Liver (tissue), 9 donors: Measurements from ENCODE around the gene UNC5A. TPM values are rescaled to one million over a fixed set of nuclear protein-coding genes. Genes with fewer than 3 reads are reported as not detected.

Experiments
- DNase-seq: peaks from one replicate; pipeline ENCODE4 v3.0.0-alpha.2; 2017; ENCODE audit warnings: low spot score
- H3K27ac ChIP-seq, 2 donors: one replicate each; pipeline ENCODE4 v1.7.0; 2013; ENCODE audit warnings: inconsistent platforms in 2 of 2, low read length in 2 of 2, control low read depth in 1 of 2, low read depth in 1 of 2, mild to moderate bottlenecking in 1 of 2
- H3K27me3 ChIP-seq, 4 donors: one replicate each; pipeline versions ENCODE4 v1.6.1 to v1.7.0; 2013; ENCODE audit warnings: low read length in 3 of 4, inconsistent platforms in 1 of 4, mild to moderate bottlenecking in 1 of 4, moderate library complexity in 1 of 4; ENCODE audit not compliant: control insufficient read depth in 4 of 4, insufficient read depth in 4 of 4
- H3K36me3 ChIP-seq, 4 donors: one replicate each; pipeline versions ENCODE4 v1.6.1 to v1.7.0; 2013; ENCODE audit warnings: low read length in 3 of 4, mild to moderate bottlenecking in 3 of 4, low read depth in 1 of 4, moderate library complexity in 1 of 4; ENCODE audit not compliant: control insufficient read depth in 4 of 4, insufficient read depth in 3 of 4
- H3K4me1 ChIP-seq, 4 donors: one replicate each; pipeline versions ENCODE4 v1.6.1 to v1.7.0; 2013; ENCODE audit warnings: low read length in 3 of 4, mild to moderate bottlenecking in 3 of 4, moderate library complexity in 1 of 4; ENCODE audit not compliant: control insufficient read depth in 4 of 4, insufficient read depth in 4 of 4
- H3K4me3 ChIP-seq, 3 donors: one replicate each; pipeline versions ENCODE4 v1.6.1 to v1.7.0; 2013; ENCODE audit warnings: low read length in 3 of 3, control low read depth in 1 of 3, low read depth in 1 of 3, mild to moderate bottlenecking in 1 of 3
- H3K9ac ChIP-seq, 2 donors: one replicate each; pipeline ENCODE4 v1.7.0; 2013; ENCODE audit warnings: low read length in 2 of 2, mild to moderate bottlenecking in 2 of 2, moderate library complexity in 2 of 2, control low read depth in 1 of 2, low read depth in 1 of 2
- H3K9me3 ChIP-seq, 4 donors: one replicate each; pipeline versions ENCODE4 v1.6.1 to v1.7.0; 2013; ENCODE audit warnings: low read length in 3 of 4; ENCODE audit not compliant: control insufficient read depth in 4 of 4
- EGR1 ChIP-seq, 2 donors: IDR thresholded peaks; 2 replicates each; pipeline ENCODE4 v1.6.1; 2016 to 2018; ENCODE audit warnings: antibody characterized with exemption in 2 of 2, low read depth in 2 of 2
- FOXA1 ChIP-seq: IDR thresholded peaks from 2 replicates; pipeline ENCODE4 v1.6.1; 2016; ENCODE audit warnings: antibody characterized with exemption
- FOXA2 ChIP-seq: IDR thresholded peaks from 2 replicates; pipeline ENCODE4 v1.6.1; 2016; ENCODE audit warnings: antibody characterized with exemption
- GABPA ChIP-seq, 2 donors: IDR thresholded peaks in 1 of 2; conservative IDR thresholded peaks in 1 of 2; 2 replicates each; pipeline ENCODE4 v1.6.1; 2016; ENCODE audit warnings: antibody characterized with exemption in 2 of 2, mild to moderate bottlenecking in 1 of 2, moderate library complexity in 1 of 2
- HNF4A ChIP-seq, 2 donors: conservative IDR thresholded peaks; 2 replicates each; pipeline ENCODE4 v1.6.1; 2016; ENCODE audit warnings: antibody characterized with exemption in 2 of 2, mild to moderate bottlenecking in 2 of 2
- HNF4G ChIP-seq: IDR thresholded peaks from 2 replicates; pipeline ENCODE4 v1.6.1; 2016; ENCODE audit warnings: antibody characterized with exemption
- JUND ChIP-seq, 2 donors: IDR thresholded peaks; 2 replicates each; pipeline ENCODE4 v1.6.1; 2016; ENCODE audit warnings: antibody characterized with exemption in 2 of 2
- NR2F2 ChIP-seq: IDR thresholded peaks from 2 replicates; pipeline ENCODE4 v1.6.1; 2016; ENCODE audit warnings: antibody characterized with exemption
- RAD21 ChIP-seq, 2 donors: IDR thresholded peaks; 2 replicates each; pipeline ENCODE4 v1.6.1; 2016; ENCODE audit warnings: antibody characterized with exemption in 2 of 2, mild to moderate bottlenecking in 2 of 2
- RXRA ChIP-seq, 2 donors: IDR thresholded peaks; 2 replicates each; pipeline ENCODE4 v1.6.1; 2017 to 2018; ENCODE audit warnings: antibody characterized with exemption in 2 of 2, mild to moderate bottlenecking in 1 of 2
- SP1 ChIP-seq: IDR thresholded peaks from 2 replicates; pipeline ENCODE4 v1.6.1; 2018; ENCODE audit warnings: antibody characterized with exemption, mild to moderate bottlenecking
- TAF1 ChIP-seq: conservative IDR thresholded peaks from 2 replicates; pipeline ENCODE4 v1.6.1; 2016; ENCODE audit warnings: antibody characterized with exemption, mild to moderate bottlenecking
- YY1 ChIP-seq: IDR thresholded peaks from 2 replicates; pipeline ENCODE4 v1.6.1; 2016; ENCODE audit warnings: antibody characterized with exemption, mild to moderate bottlenecking
- WGBS: extraction: QIAGEN DNeasy Blood & Tissue Kit; methylation state at CpG from one replicate; pipeline ENCODE4 v1.1.7; 2013; 5-methylcytosine and 5-hydroxymethylcytosine counted together
- polyA plus RNA-seq, 2 donors: library from polyadenylated mRNA; stranded (reverse) in 1 of 2; unstranded in 1 of 2; fragments of 200-250 nt in 1 of 2; fragments of >200 nt in 1 of 2; fragmentation: Nextera tagmentation in 1 of 2; extraction: Ambion mirVana in 1 of 2; gene quantifications; one replicate each; pipeline versions ENCODE4 v1.2.1 to v1.2.3, GENCODE V29; 2013 to 2015
- total RNA-seq, 2 donors: library from RNA; depleted of rRNA; stranded (reverse); fragments of >200 nt; gene quantifications; one replicate each; pipeline ENCODE4 v1.2.3, GENCODE V29; 2014
- TF ChIP-seq, protein P1 (sequence below): IDR thresholded peaks from 2 replicates; pipeline ENCODE4 v1.6.1; 2016; ENCODE audit warnings: antibody characterized with exemption
- TF ChIP-seq, protein P2 (sequence below): IDR thresholded peaks from 2 replicates; pipeline ENCODE4 v1.6.1; 2016; ENCODE audit warnings: antibody characterized with exemption
- TF ChIP-seq, protein P3 (sequence below): IDR thresholded peaks from 2 replicates; pipeline ENCODE4 v1.6.1; 2016; ENCODE audit warnings: antibody characterized with exemption
- TF ChIP-seq, protein P4 (sequence below): IDR thresholded peaks from 2 replicates; pipeline ENCODE4 v1.6.1; 2016; ENCODE audit warnings: antibody characterized with exemption, mild to moderate bottlenecking
- TF ChIP-seq, protein P5 (sequence below): fragments of 150-350 bp; IDR thresholded peaks from 2 replicates; pipeline ENCODE4 v1.5.1; 2017; ENCODE audit warnings: improper control_type of control experiment, low read depth, low read length; ENCODE audit not compliant: missing input control
- donor health status: healthy.
- donor health status: healthy.
- donor health status: healthy.
- donor health status: healthy.
- donor health status: healthy.

The UNC5A gene
- total and polyA plus RNA-seq, 4 donors, result under 0.01 to 0.07 (median 0.03) TPM; not detected in 1

DNA sequence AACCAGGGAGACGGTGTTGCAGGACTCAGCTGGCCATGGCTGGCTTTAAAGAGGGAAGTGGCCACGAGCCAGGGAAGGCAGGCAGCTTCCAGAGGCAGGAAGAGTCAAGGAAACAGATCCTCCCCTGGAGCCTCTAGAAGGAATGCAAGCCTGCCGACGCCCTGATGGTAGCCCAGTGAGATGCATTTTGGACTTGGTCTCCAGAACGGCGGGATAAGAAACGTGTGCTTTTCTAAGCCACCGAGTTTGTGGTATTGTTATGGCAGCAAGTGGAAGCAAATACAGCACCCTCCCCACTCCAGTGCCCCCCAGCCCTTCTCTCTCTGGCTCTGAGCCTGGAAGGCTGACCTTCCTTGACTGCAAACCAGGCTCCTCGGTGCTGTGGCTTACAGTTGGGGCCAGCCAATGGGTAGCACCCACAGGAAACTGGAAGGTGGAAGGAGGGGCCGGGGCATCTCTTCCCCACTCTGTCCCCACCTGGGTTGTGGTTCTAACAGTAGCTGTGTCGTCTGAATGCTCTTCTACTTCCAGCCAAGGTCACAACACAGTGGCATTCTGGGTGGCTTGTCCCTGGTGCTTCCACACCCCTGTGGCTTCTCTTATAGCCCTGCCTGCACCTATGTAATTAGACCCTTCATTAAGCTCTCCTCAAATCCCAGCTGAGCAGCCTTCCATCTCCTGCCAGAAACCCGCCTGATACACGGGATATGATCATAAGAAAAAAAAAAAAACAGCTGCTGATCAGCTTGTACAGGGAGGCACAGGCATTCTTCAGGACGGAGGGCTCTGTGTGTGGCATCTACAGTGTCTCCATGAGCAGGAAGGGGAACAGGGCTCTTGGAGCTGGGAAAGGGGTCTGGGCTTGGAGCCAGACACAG, 29.9 kb upstream of the UNC5A start:
- Histone ChIP-seq H3K9ac (no peak overlapping the region), H3K4me1 (no peaks in the 10 kb centered on the region), H3K4me3 (no peak overlapping the region), H3K9me3 (no peaks in the 10 kb centered on the region), H3K27me3 (peaks cover 0 to under 1% (median 0%) of the 10 kb centered on the region in 4 donors), H3K36me3 (no peaks in the 10 kb centered on the region), H3K27ac (no peak overlapping the region)
- TF ChIP-seq EGR1 (IDR thresholded peaks at IDR 0.05; ENCODE audit: low read depth in 2 of 2) (no peak), YY1 (no peak), NR2F2 (no peak), JUND (IDR thresholded peaks at IDR 0.05) (no peak), SP1 (no peak), TAF1 (no peak), HNF4G (no peak), HNF4A (conservative IDR thresholded peaks at IDR 0.05) (no peak), GABPA (IDR thresholded peaks at IDR 0.05 in 1 of 2, conservative IDR thresholded peaks at IDR 0.05 in 1 of 2) (no peak), RXRA (IDR thresholded peaks at IDR 0.05) (no peak), RAD21 (IDR thresholded peaks at IDR 0.05) (no peak), FOXA2 (no peak), FOXA1 (no peak)
- TF ChIP-seq, protein P1, sequence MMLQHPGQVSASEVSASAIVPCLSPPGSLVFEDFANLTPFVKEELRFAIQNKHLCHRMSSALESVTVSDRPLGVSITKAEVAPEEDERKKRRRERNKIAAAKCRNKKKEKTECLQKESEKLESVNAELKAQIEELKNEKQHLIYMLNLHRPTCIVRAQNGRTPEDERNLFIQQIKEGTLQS, result no peak
- TF ChIP-seq, protein P2, sequence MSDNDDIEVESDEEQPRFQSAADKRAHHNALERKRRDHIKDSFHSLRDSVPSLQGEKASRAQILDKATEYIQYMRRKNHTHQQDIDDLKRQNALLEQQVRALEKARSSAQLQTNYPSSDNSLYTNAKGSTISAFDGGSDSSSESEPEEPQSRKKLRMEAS, result no peak
- TF ChIP-seq, protein P3, sequence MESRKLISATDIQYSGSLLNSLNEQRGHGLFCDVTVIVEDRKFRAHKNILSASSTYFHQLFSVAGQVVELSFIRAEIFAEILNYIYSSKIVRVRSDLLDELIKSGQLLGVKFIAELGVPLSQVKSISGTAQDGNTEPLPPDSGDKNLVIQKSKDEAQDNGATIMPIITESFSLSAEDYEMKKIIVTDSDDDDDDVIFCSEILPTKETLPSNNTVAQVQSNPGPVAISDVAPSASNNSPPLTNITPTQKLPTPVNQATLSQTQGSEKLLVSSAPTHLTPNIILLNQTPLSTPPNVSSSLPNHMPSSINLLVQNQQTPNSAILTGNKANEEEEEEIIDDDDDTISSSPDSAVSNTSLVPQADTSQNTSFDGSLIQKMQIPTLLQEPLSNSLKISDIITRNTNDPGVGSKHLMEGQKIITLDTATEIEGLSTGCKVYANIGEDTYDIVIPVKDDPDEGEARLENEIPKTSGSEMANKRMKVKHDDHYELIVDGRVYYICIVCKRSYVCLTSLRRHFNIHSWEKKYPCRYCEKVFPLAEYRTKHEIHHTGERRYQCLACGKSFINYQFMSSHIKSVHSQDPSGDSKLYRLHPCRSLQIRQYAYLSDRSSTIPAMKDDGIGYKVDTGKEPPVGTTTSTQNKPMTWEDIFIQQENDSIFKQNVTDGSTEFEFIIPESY, result no peak
- TF ChIP-seq, protein P4, sequence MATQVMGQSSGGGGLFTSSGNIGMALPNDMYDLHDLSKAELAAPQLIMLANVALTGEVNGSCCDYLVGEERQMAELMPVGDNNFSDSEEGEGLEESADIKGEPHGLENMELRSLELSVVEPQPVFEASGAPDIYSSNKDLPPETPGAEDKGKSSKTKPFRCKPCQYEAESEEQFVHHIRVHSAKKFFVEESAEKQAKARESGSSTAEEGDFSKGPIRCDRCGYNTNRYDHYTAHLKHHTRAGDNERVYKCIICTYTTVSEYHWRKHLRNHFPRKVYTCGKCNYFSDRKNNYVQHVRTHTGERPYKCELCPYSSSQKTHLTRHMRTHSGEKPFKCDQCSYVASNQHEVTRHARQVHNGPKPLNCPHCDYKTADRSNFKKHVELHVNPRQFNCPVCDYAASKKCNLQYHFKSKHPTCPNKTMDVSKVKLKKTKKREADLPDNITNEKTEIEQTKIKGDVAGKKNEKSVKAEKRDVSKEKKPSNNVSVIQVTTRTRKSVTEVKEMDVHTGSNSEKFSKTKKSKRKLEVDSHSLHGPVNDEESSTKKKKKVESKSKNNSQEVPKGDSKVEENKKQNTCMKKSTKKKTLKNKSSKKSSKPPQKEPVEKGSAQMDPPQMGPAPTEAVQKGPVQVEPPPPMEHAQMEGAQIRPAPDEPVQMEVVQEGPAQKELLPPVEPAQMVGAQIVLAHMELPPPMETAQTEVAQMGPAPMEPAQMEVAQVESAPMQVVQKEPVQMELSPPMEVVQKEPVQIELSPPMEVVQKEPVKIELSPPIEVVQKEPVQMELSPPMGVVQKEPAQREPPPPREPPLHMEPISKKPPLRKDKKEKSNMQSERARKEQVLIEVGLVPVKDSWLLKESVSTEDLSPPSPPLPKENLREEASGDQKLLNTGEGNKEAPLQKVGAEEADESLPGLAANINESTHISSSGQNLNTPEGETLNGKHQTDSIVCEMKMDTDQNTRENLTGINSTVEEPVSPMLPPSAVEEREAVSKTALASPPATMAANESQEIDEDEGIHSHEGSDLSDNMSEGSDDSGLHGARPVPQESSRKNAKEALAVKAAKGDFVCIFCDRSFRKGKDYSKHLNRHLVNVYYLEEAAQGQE, result no peak
- TF ChIP-seq, protein P5, sequence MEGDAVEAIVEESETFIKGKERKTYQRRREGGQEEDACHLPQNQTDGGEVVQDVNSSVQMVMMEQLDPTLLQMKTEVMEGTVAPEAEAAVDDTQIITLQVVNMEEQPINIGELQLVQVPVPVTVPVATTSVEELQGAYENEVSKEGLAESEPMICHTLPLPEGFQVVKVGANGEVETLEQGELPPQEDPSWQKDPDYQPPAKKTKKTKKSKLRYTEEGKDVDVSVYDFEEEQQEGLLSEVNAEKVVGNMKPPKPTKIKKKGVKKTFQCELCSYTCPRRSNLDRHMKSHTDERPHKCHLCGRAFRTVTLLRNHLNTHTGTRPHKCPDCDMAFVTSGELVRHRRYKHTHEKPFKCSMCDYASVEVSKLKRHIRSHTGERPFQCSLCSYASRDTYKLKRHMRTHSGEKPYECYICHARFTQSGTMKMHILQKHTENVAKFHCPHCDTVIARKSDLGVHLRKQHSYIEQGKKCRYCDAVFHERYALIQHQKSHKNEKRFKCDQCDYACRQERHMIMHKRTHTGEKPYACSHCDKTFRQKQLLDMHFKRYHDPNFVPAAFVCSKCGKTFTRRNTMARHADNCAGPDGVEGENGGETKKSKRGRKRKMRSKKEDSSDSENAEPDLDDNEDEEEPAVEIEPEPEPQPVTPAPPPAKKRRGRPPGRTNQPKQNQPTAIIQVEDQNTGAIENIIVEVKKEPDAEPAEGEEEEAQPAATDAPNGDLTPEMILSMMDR, result no peak
- 58% methylated on average over 14 of the region's 14 CpGs for WGBS
- DNase-seq, result no peak
